ENCODE measurements around the gene GRM7.

GRCh38 chr3:6860954-6861624 is at the start of gene GRM7:
- TF ChIP-seq STAT1 (IDR thresholded peaks at IDR 0.05; ENCODE audit: unreplicated experiment) (no peak), CTCF (conservative IDR thresholded peaks at IDR 0.05; ENCODE audit: low read depth in 2 of 2) (no peak), POLR2AphosphoS5 (IDR thresholded peaks at IDR 0.05; ENCODE audit: low read depth) (no peak), EZH2 (IDR thresholded peaks at IDR 0.05; ENCODE audit: low read depth, unreplicated experiment) (no peak), REST (IDR thresholded peaks at IDR 0.05; ENCODE audit: unreplicated experiment) (no peak), CREB1 (CRISPR knock-in tag; IDR thresholded peaks at IDR 0.05; ENCODE audit: low read depth) (no peak), JUNB (IDR thresholded peaks at IDR 0.05; ENCODE audit: unreplicated experiment) (no peak), EZH2phosphoT487 (IDR thresholded peaks at IDR 0.05; ENCODE audit: unreplicated experiment) (no peak), ZNF331 (CRISPR knock-in tag; IDR thresholded peaks at IDR 0.05; ENCODE audit: low read depth) (no peak), NANOG (IDR thresholded peaks at IDR 0.05; ENCODE audit: borderline replicate concordance) (no peak), ZNF462 (CRISPR knock-in tag; IDR thresholded peaks at IDR 0.05) (no peak), ETS1 (IDR thresholded peaks at IDR 0.05) (no peak)
